GM19468 (cell line): ENCODE results near the gene DKKL1.

ENCODE experiments used
- ATAC-seq: cut with Tn5 transposase; IDR thresholded peaks from one replicate; pipeline ENCODE4 v1.9.1; 2021; ENCODE audit warnings: mild to moderate bottlenecking, moderate library complexity, moderate number of reproducible peaks; ENCODE audit not compliant: unreplicated experiment; ENCODE audit errors: extremely low read depth

The DKKL1 gene

GRCh38 chr19:49391581-49392399, 28.1 kb downstream of the DKKL1 start:
- ATAC-seq: no peak

GRCh38 chr19:49393881-49394280, 30.2 kb downstream of the DKKL1 start:
- no peak for ATAC-seq

GRCh38 chr19:49395581-49396407, 32.1 kb downstream of the DKKL1 start:
- ATAC-seq: no peak

- no peak for ATAC-seq
Observed at GRCh38 chr19:49396738-49397505, 33.2 kb downstream of the DKKL1 start.

- no peak for ATAC-seq
Observed at GRCh38 chr19:49398001-49398615, 34.4 kb downstream of the DKKL1 start.

GRCh38 chr19:49398931-49399330, 35.3 kb downstream of the DKKL1 start:
- ATAC-seq: no peak

GRCh38 chr19:49400029-49400428, 36.4 kb downstream of the DKKL1 start:
- no peak for ATAC-seq

- no peak for ATAC-seq
Observed at GRCh38 chr19:49403404-49404187, 39.9 kb downstream of the DKKL1 start.

GRCh38 chr19:49407079-49407478, 43.4 kb downstream of the DKKL1 start:
- ATAC-seq: no peak

- ATAC-seq: no peak
Observed at GRCh38 chr19:49407482-49408015, 43.9 kb downstream of the DKKL1 start.

GRCh38 chr19:49408816-49409440, 45.3 kb downstream of the DKKL1 start:
- ATAC-seq: no peak

GRCh38 chr19:49409441-49410029, 45.9 kb downstream of the DKKL1 start:
- ATAC-seq: no peak

GRCh38 chr19:49411681-49412326, 48.1 kb downstream of the DKKL1 start:
- no peak for ATAC-seq

- no peak for ATAC-seq
Observed at GRCh38 chr19:49413348-49413747, 49.7 kb downstream of the DKKL1 start.

- no peak for ATAC-seq
Observed at GRCh38 chr19:49414256-49414655, 50.6 kb downstream of the DKKL1 start.

GRCh38 chr19:49415102-49415809, 51.6 kb downstream of the DKKL1 start:
- ATAC-seq: no peak

GRCh38 chr19:49415810-49416200, 52.1 kb downstream of the DKKL1 start:
- no peak for ATAC-seq
